Fibroblast of peridontal ligament (primary cell): ENCODE results near the gene ZNF594.
"Not testable (repeated sequence)": the region's sequence is repeated elsewhere in the genome, so short reads cannot be mapped to it uniquely, and the experiment has no call there.

Source experiments
- DNase-seq: peaks from one replicate; pipeline ENCODE4 v3.0.0-alpha.2; 2010; ENCODE audit errors: extremely low read depth

Gene ZNF594

DNA sequence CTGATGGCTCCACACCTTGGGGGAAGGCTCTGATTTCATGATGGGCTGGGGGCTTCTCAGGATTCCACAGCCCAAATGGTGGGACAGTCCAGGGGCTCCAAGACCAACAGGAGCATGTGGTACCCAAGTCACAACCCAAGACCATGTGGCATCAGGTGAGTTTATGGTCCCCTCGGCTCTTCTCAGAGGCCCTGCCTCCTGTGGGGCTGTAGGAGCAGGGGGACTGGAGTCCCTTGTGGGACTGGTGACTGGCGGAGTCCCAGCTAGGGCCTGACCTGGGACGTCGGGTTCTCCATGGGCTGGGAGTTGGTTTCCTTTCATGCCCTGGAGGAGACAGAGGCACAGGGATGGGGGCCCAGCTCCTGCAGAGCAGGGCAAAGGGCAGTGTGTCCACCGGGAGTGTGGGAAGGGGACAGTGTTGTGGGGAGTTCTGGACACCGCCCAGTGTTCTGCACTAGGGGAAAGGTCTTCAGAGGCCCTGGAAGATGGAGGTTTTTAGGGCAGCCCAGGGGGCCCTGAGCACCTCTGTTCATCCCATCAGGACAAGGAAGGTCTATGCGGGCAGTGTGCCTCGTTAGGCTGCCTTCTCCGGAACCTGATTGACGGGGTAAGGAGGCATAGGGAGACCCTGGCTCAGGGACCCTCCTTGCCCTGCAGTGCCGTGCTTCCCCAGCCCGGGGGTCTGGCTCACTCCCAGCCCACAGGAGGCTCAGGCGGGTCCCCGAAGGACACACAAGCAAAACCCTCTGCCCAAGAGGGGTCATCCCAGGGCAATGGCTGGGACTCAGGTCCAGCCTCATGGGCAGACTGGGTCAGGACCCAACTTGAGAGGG lies 54.9 kb downstream of the ZNF594 start:
- DNase-seq, result not testable (repeated sequence)

DNA sequence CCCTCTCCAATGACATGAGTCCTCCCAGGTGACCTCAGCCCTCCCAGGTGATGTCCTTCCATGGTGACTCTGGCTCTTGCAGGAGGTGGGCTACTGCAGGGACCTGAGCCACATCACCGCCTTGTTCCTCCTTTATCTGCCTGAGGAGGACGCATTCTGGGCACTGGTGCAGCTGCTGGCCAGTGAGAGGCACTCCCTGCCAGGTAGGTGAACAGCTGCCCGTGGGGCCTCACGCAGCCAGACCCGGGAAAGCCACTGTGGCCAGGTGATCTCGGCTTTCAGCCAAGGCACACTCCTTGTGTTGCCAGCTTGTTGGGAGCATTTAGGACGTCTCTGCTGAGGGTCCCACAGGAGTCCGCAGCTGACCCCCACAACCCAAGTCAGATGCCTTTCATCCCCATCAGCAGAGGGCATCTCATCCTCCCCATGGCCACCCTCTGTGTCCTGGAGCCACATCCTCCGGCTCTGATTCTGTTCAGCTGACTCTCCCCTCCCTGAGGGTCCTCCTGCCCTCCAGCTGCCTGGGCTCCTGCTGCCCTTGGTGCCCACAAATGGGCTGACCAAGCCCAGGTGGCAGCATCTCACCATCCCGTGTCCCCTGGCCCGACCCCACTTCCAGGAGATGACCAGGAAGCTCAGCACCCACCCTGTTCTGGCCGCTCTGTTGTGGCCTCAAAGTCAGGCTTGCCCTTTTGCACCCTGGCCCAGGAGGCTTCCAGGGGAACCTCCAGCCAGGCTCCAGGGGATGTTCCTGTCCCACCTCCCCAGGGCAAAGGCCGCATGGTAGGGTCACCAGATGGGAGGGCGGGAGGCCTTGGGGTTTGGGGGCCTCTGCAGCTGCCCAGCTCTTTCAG lies 55.7 kb downstream of the ZNF594 start:
- no peak for DNase-seq

DNA sequence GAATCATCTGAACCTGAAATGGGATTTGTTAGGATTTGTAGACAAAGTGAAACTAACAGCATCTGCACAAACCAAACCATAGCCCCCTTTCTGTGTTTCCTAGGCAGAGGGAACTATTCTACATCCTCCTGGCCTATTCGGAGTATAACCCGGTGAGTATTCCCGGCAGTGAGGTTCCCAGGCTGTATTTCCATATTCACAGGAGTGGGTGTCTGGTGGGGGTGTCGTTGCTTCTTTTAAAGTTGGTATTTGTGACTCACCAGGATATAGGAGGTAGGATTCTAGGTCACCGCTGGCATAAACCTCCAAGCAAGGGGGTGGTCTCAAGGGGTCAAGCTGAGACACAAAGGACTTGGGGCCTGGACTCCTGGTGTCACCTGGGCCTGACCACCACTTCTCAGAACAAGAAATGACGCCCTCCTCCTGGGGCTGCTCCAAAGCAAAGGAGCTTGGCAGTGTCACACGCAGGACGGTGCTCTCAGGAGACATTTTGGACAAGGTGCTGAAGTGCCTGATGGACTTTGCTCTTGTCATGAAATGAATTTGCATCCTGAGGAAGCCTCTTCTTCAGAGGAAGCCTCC lies 56.4 kb downstream of the ZNF594 start:
- not testable (repeated sequence) for DNase-seq

DNA sequence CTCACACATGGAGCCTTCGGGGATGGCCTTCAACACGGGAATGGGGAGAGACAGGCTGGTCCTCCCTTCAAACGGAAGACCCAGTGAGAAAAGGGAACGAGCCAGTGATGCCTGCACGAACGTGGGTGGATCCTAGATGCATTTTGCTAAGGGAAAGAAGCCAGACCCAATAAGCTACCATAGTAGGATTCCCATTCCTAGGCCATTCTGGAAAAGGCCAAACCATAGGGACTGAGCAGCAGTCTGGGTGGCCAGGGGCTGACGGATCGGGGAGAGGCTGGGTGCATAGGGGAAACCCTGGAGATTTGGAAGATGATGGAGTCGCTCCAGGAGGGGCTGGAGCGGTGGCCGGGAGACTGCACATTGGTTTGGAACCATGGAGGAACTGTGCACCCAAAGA lies 57.1 kb downstream of the ZNF594 start:
- DNase-seq, result not testable (repeated sequence)

DNA sequence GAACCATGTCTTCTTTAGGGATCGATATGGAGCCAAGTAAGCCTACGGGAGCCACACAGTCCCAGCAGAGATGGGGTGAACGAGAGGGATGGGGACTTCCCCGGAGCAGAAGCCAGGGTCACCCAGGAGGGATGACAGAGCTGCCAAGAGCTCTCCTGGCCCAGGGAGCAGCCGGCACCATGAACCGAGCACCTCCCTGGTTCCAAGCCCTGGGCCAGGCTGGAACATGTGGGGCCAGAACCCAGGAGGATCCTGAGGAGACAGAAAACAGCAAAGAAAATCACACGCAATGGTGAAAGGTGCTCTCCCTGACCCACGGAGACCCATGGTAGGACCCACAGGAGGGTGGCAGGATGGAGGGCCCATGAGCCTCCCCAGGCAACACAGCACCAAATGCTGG lies 57.7 kb downstream of the ZNF594 start:
- not testable (repeated sequence) for DNase-seq

DNA sequence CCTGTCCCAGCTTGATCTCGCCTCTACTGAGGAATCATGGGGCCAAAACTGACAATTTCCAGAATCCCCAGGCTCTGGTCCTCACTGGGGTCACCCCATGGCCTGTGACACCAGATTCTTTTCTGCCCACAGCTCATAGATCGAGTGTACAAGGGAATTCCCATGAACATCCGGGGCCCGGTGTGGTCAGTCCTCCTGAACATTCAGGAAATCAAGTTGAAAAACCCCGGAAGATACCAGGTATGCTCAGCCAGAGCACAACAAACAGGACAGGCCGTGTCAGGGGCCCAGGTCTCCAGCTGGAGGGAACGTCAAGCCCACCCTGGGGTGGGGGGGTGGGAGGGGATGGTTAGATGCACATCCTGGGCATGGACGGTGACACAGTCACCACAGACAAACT lies 58.4 kb downstream of the ZNF594 start:
- no peak for DNase-seq

DNA sequence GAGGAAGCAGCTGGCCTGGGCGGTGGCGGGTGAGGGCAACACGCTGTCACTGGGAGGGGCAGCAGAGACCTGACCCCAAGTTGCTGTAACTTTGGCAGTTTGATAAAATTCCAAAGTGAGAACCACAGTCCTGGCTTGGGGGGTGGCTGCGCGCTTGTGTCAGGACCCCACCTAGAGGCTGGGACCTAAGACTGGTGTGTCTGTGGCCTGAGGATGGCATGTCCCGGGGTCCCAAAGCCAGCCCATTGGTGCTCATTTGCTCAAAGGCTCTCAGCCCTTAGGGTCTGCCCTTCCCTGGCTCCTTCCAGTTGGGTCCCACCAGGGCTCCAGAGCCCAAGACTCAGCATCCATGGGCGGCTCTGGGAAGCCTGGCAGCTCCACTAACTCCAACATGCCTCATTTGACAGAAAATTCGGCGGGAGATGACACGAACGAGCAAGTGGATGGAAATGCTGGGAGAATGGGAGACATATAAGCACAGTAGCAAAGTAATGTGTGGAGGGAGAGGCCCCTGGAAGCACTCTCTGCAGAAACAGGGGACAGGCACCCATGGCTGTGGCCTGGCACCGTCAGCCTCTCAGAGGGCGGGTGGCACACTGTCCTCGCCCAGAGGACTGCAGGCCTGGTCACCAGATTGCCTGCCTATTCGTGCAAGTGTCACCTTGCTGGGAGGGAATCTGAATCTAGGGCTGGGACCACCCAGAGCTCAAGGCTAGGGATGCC lies 59.0 kb downstream of the ZNF594 start:
- DNase-seq, result not testable (repeated sequence)

DNA sequence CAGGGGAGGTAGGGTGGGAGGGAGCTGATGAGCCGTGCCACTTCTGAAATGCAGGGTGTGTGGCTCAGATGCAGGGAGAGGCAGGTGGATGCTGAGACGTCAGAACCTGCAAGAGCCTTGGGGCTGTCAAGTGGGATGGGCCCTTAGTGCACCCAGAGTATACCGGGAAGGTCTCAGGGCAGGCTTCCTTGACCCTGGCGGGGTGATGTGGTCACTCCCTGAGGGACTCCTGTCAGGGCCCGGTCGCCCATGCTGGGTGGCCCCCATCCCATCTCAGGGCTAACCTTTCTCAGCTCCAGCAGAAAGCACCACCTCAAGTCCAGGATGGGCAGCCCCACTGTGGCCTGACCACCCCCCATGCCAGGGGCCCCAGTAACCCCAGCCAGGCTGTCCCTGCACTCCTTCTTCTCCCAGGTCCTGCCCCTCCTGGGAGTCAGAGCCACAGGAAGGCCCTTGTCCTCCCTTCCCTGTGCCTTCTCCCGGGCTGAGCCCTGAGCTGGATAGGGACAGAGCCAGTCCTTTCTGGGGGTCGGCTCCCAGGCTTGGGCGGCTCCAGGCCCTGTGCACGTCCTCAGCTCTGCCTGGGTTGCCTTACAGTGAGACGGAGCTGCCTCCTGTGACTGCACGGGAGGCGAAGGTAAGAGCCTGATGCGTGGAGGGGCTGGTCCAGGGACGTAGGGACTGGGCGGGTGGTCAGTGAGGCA lies 59.7 kb downstream of the ZNF594 start:
- DNase-seq, result not testable (repeated sequence)

DNA sequence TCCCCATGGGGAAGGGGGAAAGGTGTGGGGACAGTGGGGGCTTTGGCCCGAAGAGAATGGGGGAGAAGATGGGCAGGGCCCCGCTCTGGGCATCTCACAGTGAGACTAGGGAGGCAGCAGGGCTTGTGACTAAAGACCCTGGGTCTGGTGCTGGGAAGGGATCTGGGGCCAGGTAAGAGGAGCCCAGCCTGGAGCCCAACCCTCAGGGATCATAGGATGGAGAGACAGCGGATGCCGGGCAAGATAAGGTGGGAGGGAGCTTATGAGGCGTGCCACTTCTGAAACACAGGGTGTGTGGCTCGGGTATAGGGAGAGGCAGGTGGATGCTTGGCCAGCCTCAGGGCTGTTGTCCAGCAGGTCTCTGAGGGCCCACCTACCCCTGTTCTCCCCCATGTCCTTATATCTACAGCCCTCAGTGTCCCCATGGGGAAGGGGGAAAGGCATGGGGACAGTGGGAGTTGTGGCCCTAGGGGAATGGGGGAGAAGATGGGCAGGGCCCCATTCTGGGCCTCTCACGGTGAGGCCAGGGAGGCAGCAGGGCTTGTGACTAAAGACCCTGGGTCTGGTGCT lies 60.4 kb downstream of the ZNF594 start:
- no peak for DNase-seq

DNA sequence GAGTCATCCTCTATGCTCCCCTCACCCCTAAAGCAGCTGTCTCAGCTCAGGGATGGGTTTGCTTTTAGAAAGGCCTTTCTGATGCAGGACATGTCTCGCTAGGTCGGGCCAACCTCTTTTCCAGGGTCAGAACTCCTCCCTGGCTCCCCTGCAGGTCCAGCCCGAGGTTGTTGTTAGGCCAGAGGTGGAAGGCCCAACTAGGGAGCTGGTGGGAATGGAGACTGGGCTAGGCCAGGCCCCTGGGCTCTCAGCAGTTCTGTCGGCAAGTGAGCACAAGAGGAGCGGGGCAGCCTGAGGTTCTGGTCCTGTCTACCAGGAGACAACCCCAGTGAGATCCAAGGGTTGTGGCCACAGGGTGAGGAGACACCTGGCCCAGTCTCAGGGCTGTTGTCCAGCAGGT lies 61.0 kb downstream of the ZNF594 start:
- not testable (repeated sequence) for DNase-seq

DNA sequence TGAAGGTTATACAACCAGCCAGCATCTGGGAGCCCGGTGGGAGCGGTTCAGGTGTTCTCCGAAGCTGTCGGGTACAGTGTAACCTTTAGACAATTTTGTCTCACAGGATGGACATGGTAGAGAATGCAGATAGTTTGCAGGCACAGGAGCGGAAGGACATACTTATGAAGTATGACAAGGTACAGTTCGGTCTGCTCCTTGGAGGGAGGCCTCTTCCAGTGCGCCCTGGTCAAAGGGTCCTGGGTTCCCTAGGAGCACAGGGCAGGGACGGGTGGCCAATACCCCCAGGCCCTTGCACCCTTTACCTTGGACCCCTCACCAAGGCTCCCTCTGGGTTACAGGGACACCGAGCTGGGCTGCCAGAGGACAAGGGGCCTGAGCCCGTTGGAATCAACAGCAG lies 61.4 kb downstream of the ZNF594 start:
- not testable (repeated sequence) for DNase-seq

DNA sequence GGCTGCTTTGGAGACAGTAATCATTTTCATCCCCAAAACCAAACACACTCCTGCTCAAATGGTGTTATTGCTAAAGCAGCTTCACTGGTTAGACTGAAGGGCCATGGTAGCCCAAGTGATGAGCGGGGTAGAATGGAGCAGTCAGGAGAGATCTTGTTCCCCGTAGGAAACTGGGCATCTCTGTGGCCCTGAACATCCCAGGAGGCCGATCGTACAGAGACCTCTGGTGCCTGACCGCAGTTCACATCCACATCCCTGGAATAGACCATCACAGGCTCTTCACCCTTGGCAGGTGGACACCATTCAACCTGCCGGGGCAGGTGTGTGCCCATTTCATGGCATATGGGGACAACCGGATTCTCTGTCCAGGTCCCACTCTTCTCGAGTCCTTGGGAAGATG lies 61.9 kb downstream of the ZNF594 start:
- not testable (repeated sequence) for DNase-seq
